Measurements from ENCODE around the gene JSRP1.

JSRP1 gene

GRCh38 chr19:2255982-2256685, at the start of gene JSRP1:
TSS of gene JSRP1 (minus strand) at chr19:2256417. CDS start at chr19:2255314, 1,103 bp downstream.
- DNase-seq (ENCODE audit: low spot score) = peak; percentile 75

DNA sequence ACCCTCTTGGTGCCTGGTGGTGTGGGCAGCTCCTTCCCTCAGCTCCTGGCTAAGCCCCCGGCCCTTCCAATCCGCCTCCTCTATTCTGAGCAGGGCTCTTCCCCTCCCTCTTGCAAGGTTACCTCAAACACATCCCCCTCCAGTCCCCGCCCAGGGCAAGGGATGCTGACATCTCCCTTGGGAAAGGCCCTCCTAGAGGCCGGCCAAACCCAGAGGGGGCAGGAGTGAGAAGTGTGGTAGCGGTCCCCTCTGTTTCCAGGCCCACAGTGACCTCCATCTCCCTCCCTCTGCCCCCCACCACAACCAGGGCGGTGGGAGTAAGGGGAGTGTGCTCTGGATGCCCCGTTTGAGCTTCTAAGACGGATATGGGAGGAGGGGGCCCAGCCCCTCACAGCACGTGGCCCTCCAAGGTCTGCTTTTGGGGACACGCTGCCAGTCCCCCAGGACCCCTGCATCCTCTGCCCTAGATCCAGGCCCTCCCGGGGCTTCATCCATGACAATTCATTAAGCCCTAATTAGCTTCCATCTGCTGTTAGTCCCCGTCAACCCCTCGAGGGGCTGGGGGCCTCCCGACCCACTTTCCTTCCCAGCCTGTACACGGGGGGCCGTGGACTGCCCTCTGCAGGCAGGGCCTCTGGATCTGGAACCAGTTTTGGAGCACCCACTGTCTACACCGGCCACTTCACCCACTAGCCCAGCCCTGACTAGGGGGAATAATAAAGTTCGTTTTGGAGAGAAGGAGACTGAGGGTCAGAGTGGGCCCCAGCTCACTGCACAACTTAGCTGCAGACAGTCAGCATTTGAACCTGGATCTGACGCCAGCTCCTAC, 49.4 kb upstream of the JSRP1 start:
- DNase-seq (ENCODE audit: low spot score) = no peak

- DNase-seq (ENCODE audit: low spot score) = no peak
These were observed 47.1 kb upstream of the JSRP1 start for GRCh38 chr19:2303211-2303798.

DNA sequence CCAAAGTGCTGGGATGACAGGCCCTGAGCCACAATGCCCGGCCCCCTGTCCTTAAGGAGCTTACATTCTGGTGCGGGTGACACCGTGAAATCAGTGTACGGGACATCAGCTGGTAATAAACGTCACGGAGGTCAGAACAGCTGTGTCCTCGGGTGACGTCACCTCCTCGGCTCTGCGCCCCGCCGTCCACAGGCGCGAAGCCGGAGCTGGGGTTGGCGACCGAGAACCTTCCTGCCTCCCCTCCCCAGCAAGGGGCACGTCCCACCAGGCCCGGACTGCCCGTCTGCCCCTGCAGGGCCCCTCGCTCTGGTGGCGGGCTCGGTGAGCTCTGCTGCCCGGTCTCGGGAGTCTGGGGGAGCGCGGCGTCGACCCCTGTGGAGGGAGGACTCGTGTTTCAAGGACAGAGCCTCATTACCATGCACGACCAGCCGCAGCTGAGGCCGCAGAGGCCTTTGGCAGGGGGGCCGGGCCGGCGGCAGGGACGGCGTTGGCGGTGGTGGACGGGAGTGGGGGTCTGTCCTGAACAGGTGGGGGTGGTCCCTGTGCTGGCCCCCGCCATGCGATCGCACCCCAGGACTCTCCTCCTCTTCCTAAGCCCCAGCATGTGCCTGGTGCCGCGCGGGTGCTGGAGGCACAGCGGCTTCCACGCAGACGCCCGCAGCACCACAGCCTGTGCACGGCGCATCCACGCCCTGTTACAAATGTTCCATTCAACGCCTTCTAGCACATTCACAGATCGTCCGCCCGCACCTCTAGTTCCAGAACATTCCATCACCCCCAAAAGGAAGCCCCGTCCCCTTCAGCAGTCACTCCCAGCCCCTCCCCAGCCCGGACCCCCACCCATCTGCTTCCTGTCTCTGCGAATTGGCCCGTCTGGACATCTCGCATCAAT, 46.3 kb upstream of the JSRP1 start:
- DNase-seq (ENCODE audit: low spot score) = no peak

- DNase-seq (ENCODE audit: low spot score) = no peak
These were observed 44.3 kb upstream of the JSRP1 start for GRCh38 chr19:2300533-2300932.

GRCh38 chr19:2296141-2296540, 39.9 kb upstream of the JSRP1 start:
- DNase-seq (ENCODE audit: low spot score) = no peak

GRCh38 chr19:2294687-2295335, 38.6 kb upstream of the JSRP1 start:
- DNase-seq (ENCODE audit: low spot score) = no peak

DNA sequence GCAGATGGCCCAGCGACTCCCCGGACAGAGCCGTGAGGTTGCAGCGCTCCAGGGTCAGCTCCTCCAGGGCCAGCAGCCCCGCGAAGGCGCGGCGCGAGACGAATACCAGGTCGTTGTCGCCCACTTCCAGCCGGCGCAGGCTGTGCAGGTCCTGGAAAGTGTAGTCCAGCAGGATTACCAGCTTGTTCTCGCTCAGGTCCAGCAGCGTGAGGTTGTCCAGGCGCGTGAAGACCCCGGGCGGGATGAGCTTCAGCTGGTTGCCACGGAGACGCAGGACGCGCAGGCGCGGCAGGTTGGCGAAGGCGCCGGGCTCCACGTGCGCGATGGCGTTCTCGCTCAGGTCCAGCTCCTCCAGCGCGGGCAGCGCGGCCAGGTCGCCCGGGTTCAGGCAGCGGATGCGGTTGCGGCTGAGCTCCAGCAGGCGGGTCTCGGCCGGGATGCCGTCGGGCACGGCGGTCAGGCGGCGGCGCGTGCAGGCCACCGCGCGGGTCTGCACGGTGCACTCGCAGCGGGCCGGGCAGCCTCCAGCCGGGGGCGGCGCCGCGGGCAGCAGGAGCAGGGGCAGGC, 35.1 kb upstream of the JSRP1 start:
- no peak for DNase-seq (ENCODE audit: low spot score)

DNA sequence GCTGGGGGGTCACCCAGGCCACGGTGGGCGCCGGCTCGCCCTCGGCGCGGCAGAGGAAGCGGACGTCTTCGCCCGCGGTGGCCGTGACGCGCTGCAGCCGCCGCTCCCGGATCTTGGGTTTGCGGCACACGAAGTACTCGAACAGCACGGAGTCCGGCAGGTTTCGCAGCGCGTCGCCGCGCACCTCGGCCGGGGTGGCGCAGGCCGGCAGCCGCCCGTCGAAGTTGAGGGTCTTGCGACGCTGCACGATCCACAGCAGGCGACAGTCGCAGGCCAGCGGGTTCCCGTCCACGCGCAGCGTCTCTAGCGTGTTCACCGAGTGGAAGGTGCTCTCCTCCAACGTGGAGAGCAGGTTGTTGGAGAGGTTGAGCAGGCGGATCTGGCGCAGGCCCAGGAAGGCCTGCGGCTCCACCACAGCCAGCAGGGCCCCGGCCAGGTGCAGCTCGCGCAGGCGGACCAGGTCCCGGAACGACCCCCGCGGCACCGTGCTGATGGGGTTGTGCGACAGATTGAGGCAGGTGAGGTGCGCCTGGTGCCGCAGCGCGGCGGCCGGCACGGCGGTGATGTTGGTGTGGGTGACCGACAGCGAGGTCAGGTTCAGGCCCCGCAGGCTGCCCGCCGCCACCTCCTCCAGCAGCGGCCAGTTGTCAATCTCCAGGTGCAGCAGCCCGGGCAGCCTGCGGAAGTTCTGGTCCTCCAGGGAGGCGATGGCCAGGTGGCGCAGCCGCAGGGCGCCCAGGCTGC, 34.4 kb upstream of the JSRP1 start:
- DNase-seq (ENCODE audit: low spot score) = no peak

GRCh38 chr19:2289714-2290435, 33.7 kb upstream of the JSRP1 start:
- DNase-seq (ENCODE audit: low spot score) = no peak

GRCh38 chr19:2288818-2289713, 32.8 kb upstream of the JSRP1 start:
- no peak for DNase-seq (ENCODE audit: low spot score)

- DNase-seq (ENCODE audit: low spot score) = no peak
These were observed 32.2 kb upstream of the JSRP1 start for GRCh38 chr19:2288338-2288817.

GRCh38 chr19:2287585-2288337, 31.5 kb upstream of the JSRP1 start:
- DNase-seq (ENCODE audit: low spot score) = no peak

DNA sequence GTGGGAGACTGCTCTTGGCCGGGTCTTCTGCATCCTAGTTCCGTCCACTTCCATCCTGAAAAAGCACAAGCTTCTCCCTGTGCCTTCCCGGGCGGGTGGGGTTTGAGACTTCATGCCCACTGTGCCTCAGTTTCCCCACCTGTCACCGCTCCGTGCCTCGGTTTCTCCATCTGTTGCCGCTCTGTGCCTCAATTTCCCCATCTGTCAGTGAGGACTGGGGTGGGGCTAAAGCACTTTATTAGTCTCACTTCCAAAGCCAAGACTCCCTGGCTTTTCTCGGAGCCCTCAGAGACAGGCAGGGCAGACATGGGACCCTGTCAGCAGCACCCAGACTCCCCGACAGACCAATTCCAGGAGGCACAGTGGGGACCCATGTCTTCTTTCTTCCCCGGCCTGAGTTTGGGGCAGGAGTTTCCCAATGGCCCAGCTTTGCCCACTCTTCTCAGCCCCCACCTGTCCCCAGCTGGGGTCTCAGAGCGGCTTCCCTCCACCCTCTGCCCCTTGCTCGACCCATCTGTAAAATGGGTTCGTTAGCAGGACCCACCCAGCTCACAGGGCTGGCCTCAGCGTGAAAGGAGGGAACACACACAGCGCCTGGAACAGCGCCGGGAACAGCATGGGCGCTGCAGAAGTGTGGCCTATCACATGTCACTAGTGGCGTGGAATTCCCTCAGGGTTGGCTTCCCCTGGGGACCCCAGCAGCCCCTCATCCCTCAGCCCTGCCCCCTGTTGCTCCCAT, 30.4 kb upstream of the JSRP1 start:
- DNase-seq (ENCODE audit: low spot score) = no peak

DNA sequence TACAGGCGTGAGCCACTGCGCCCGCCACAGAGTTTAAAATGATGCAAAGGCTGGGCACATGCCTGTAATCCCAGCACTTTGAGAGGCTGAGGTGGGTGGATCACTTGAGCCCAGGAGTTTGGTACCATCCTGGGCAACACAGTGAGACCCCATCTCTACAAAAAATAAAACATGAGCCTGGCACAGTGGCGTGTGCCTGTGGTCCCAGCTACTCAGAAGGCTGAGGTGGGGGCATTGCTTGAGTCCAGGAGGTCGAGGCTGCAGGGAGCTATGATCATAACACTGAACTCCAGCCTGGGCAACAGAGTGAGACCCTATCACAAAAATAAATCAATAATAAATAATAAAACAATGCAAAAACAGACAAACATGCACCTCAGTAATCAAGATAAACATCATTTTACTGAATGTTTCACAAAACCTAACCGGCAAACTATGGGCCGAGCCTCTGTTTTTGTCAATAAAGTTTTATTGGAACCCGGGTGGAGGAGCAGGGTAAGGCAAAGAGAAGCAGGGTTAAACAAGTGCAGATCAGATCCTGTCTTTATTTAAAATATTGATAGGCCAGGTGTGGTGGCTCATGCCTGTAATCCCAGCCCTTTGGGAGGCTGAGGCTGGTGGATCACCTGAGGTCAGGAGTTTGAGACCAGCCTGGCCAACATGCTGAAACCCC, 27.8 kb upstream of the JSRP1 start:
- DNase-seq (ENCODE audit: low spot score) = no peak

DNA sequence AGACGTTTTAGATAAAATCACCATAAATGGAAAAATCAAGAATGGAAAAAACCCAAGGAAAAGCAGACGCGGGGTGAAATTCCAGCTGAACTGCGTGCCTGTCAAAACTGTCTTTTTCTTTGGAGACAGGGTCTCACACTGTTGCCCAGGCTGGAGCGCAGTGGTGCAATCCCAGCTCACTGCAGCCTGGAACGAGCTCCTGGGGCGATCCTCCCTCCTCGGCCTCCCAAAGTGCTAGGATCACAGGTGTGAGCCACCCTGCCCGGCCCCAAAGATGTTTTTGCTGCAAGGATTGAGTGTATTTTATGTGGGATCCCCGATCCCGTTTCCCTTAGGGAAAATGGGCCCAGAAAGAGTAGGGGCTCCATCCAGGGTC, 26.6 kb upstream of the JSRP1 start:
- no peak for DNase-seq (ENCODE audit: low spot score)

All from left forelimb (tissue), 1 donor.